Activated naive CD8-positive, alpha-beta T cell treated with anti-CD3 and anti-CD28 coated beads, Interleukin-2, amount 50 U/mL, for 24 hours (primary cell): ENCODE measurements around the gene DAPK2.

ENCODE experiments used
- ATAC-seq: fragments of 150-1000 bp; cut with Tn5 transposase; one replicate; pipeline ENCODE4 v1.10.0; 2021
- DNase-seq: peaks from one replicate; pipeline ENCODE4 v3.0.0; 2021
- H3K27ac Mint-ChIP-seq: one replicate; pipeline ENCODE4 v1.8.0; 2021; ENCODE audit warnings: mild to moderate bottlenecking, mixed read lengths
- H3K27me3 Mint-ChIP-seq: one replicate; pipeline ENCODE4 v1.8.0; 2021; ENCODE audit warnings: mixed read lengths
- H3K36me3 Mint-ChIP-seq: one replicate; pipeline ENCODE4 v1.8.0; 2021; ENCODE audit warnings: low read depth, mixed read lengths
- H3K4me1 Mint-ChIP-seq: one replicate; pipeline ENCODE4 v1.8.0; 2021; ENCODE audit warnings: mixed read lengths
- H3K4me3 Mint-ChIP-seq: one replicate; pipeline ENCODE4 v1.8.0; 2021; ENCODE audit warnings: mild to moderate bottlenecking, moderate library complexity, mixed read lengths
- H3K9me3 Mint-ChIP-seq: one replicate; pipeline ENCODE4 v1.8.0; 2021; ENCODE audit warnings: mixed read lengths

The DAPK2 gene

GRCh38 chr15:63879995-63880394 lies 166.3 kb downstream of the DAPK2 start:
- ATAC-seq (no peak), DNase-seq (no peak)
- H3K4me1 Mint-ChIP-seq: peaks cover 27% of the 10 kb centered on the region
- no peaks in the 10 kb centered on the region for H3K9me3 Mint-ChIP-seq
- no peak overlapping the region for H3K27ac Mint-ChIP-seq
- H3K36me3 Mint-ChIP-seq: no peaks in the 10 kb centered on the region
- no peak overlapping the region for H3K4me3 Mint-ChIP-seq
- no peaks in the 10 kb centered on the region for H3K27me3 Mint-ChIP-seq

GRCh38 chr15:63879211-63879610 lies 167.1 kb downstream of the DAPK2 start:
- H3K4me3 Mint-ChIP-seq: no peak overlapping the region
- H3K4me1 Mint-ChIP-seq: peaks cover 27% of the 10 kb centered on the region
- ATAC-seq: no peak
- H3K27ac Mint-ChIP-seq: no peak overlapping the region
- no peaks in the 10 kb centered on the region for H3K27me3 Mint-ChIP-seq
- DNase-seq: no peak
- no peaks in the 10 kb centered on the region for H3K9me3 Mint-ChIP-seq
- no peaks in the 10 kb centered on the region for H3K36me3 Mint-ChIP-seq

GRCh38 chr15:63877713-63878271 lies 168.5 kb downstream of the DAPK2 start:
- Mint-ChIP-seq H3K4me3 (no peak overlapping the region), H3K36me3 (no peaks in the 10 kb centered on the region), H3K9me3 (peaks cover 3% of the 10 kb centered on the region), H3K27ac (no peak overlapping the region), H3K27me3 (no peaks in the 10 kb centered on the region), H3K4me1 (peaks cover 29% of the 10 kb centered on the region)
- ATAC-seq (no peak), DNase-seq (no peak)

GRCh38 chr15:63876085-63876662 lies 170.1 kb downstream of the DAPK2 start:
- no peak for DNase-seq
- Mint-ChIP-seq H3K27me3 (no peaks in the 10 kb centered on the region), H3K36me3 (no peaks in the 10 kb centered on the region), H3K27ac (no peak overlapping the region), H3K4me3 (no peak overlapping the region), H3K4me1 (peaks cover 17% of the 10 kb centered on the region), H3K9me3 (peaks cover 5% of the 10 kb centered on the region)
- no peak for ATAC-seq

GRCh38 chr15:63874616-63875015 lies 171.7 kb downstream of the DAPK2 start:
- Mint-ChIP-seq H3K27me3 (no peaks in the 10 kb centered on the region), H3K4me3 (no peak overlapping the region), H3K27ac (no peak overlapping the region), H3K36me3 (no peaks in the 10 kb centered on the region), H3K9me3 (peaks cover 5% of the 10 kb centered on the region), H3K4me1 (peaks cover 26% of the 10 kb centered on the region)
- DNase-seq (no peak), ATAC-seq (no peak)

GRCh38 chr15:63872759-63873510 lies 173.3 kb downstream of the DAPK2 start:
- Mint-ChIP-seq H3K27ac (no peak overlapping the region), H3K36me3 (no peaks in the 10 kb centered on the region), H3K9me3 (peaks cover 5% of the 10 kb centered on the region), H3K4me1 (peaks cover 25% of the 10 kb centered on the region), H3K27me3 (no peaks in the 10 kb centered on the region), H3K4me3 (no peak overlapping the region)
- no peak for ATAC-seq
- no peak for DNase-seq

DNA sequence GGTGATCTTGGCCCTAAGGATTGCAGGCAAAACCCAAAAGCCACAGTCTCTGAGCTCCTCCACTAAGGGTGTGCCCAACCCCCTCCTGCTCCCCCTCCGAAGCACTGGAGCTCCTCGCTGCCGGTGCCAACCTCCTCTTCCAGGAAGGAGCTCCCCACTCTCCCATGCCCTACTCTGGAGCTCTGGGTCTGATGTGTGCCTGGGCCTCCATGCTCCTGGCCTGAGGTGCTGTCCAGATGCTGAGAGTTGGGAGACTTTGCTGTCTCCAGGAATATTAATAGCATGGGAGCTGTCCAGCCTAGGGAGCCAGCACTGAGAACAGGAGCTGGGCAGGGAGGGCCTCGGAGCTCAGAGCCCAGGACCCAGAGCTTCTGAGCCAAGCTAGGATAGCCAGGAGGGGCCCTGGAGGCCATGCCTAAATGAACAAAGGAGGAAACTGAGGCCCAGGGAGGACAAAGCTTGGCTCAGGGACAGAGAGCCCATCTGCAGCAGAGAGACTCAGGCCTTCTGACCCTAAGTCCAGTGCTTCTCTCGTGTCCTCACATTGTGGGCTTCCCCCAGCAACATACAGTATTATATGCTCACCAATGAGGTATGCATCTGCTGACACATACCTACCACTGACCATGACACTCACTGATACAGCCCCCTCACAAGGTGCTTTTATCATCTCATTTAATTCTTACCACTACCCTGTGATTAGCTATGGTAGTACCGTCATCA lies 175.6 kb downstream of the DAPK2 start:
- ATAC-seq (peak; percentile 23), DNase-seq (no peak)
- Mint-ChIP-seq H3K27me3 (no peaks in the 10 kb centered on the region), H3K36me3 (no peaks in the 10 kb centered on the region), H3K27ac (peak overlapping the region; percentile 88), H3K4me3 (peak overlapping the region; percentile 33), H3K4me1 (peaks cover 23% of the 10 kb centered on the region), H3K9me3 (peaks cover 5% of the 10 kb centered on the region)

DNA sequence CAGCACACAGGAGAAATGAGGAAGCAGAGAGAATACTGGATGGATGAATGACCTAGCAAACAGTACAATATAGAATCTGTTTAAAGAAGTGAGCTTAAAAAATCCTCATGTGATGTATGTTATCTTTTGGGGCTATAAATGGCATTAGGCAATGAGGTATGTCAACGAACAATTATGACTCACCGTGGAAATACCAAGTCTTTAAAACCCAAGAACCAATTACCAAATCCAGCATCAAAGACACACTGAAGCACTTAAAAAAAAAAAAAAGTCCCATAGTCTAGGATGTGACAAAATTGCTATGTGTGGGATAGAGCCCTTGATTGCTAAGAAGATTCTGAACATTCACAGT lies 176.3 kb downstream of the DAPK2 start:
- Mint-ChIP-seq H3K27ac (peak overlapping the region; percentile 88), H3K9me3 (peaks cover 5% of the 10 kb centered on the region), H3K36me3 (no peaks in the 10 kb centered on the region), H3K4me1 (peaks cover 23% of the 10 kb centered on the region), H3K27me3 (no peaks in the 10 kb centered on the region), H3K4me3 (peak overlapping the region; percentile 33)
- no peak for DNase-seq
- peak; percentile 91 for ATAC-seq

DNA sequence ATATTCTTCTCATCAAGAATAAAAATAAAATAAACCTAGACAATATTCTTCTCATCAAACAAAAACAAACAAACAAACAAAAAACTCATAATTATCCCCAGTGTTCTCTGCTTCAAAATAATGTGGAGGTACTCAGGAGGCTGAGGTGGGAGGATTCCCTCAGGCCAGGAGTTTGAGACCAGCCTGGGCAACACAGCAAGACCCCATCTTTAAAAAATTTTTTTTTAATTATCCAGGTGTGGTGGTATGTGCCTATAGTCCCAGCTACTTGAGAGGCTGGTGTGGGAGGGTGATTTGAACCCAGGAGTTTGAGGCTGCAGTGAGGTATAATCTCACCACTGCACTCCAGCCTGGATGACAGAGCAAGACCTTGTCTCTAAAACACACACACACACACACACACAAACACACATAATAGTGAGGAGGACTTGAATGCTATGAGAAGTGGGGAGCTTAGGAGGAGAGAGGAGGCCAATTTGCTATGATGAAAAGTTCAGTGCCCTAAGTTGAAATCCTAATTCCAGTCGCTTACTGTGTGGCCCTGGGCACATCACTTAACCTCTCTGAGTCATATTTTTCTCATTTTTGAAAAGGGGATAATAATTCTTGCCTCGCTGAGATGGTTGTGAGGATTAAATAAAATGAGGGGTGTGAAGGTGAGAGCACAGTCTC lies 176.8 kb downstream of the DAPK2 start:
- ATAC-seq (peak; percentile 66), DNase-seq (no peak)
- Mint-ChIP-seq H3K27me3 (no peaks in the 10 kb centered on the region), H3K27ac (peak overlapping the region; percentile 88), H3K9me3 (peaks cover 5% of the 10 kb centered on the region), H3K4me3 (peak overlapping the region; percentile 33), H3K4me1 (peaks cover 23% of the 10 kb centered on the region), H3K36me3 (no peaks in the 10 kb centered on the region)

GRCh38 chr15:63864186-63864585 lies 182.1 kb downstream of the DAPK2 start:
- H3K4me3 Mint-ChIP-seq: no peak overlapping the region
- no peak for DNase-seq
- no peaks in the 10 kb centered on the region for H3K9me3 Mint-ChIP-seq
- H3K36me3 Mint-ChIP-seq: no peaks in the 10 kb centered on the region
- H3K27ac Mint-ChIP-seq: no peak overlapping the region
- ATAC-seq: no peak
- peaks cover 20% of the 10 kb centered on the region for H3K4me1 Mint-ChIP-seq
- no peaks in the 10 kb centered on the region for H3K27me3 Mint-ChIP-seq

- H3K27me3 Mint-ChIP-seq: no peaks in the 10 kb centered on the region
- H3K27ac Mint-ChIP-seq: no peak overlapping the region
- ATAC-seq (no peak), DNase-seq (no peak)
- no peaks in the 10 kb centered on the region for H3K9me3 Mint-ChIP-seq
- no peaks in the 10 kb centered on the region for H3K36me3 Mint-ChIP-seq
- H3K4me3 Mint-ChIP-seq: no peak overlapping the region
- H3K4me1 Mint-ChIP-seq: peaks cover 40% of the 10 kb centered on the region
These were observed 184.3 kb downstream of the DAPK2 start for GRCh38 chr15:63861946-63862517.

DNA sequence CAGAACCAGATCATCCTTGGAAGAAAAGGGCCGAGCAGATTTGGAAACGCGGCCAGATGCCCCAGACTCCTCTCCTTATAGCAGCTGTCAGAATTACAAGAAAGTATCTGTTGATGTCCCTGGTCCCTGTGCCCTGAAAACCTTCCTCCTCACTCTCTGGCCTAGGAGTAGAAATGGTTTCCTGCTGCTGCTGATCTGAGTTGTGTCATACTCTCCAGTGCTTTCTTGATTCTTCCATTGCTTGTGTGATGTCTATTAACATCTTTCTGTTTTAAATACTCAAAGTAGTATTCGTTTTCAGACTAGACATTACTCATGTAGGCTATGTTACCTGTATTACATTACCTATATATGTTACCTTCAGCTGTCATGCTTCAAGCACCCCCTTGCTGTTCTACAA lies 185.7 kb downstream of the DAPK2 start:
- H3K36me3 Mint-ChIP-seq: no peaks in the 10 kb centered on the region
- ATAC-seq (peak; percentile 22), DNase-seq (no peak)
- H3K9me3 Mint-ChIP-seq: no peaks in the 10 kb centered on the region
- H3K4me3 Mint-ChIP-seq: no peak overlapping the region
- H3K27ac Mint-ChIP-seq: peak overlapping the region; percentile 33
- peaks cover 49% of the 10 kb centered on the region for H3K4me1 Mint-ChIP-seq
- no peaks in the 10 kb centered on the region for H3K27me3 Mint-ChIP-seq

DNA sequence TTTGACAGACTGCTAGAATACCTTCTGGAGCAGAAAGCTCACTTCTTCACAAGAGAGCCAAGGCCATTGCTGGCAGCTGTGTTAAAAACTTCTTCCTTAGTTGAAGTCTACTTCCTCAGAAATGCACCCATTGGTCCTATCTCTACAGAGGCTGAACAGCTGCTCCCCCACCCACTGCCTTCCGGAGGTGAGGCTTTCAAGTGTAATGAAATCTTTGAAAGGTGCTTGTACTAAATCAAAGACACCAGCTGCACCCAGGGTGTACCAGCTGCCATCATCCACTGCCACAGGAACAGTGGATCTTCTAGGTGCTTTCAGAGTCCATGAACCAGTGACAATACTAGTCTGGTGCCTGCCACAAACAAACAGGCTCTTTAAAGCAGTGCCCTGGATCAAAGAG lies 186.1 kb downstream of the DAPK2 start:
- ATAC-seq (peak; percentile 53), DNase-seq (peak; percentile 34)
- H3K36me3 Mint-ChIP-seq: no peaks in the 10 kb centered on the region
- H3K9me3 Mint-ChIP-seq: no peaks in the 10 kb centered on the region
- H3K27ac Mint-ChIP-seq: peak overlapping the region; percentile 33
- H3K27me3 Mint-ChIP-seq: no peaks in the 10 kb centered on the region
- peaks cover 53% of the 10 kb centered on the region for H3K4me1 Mint-ChIP-seq
- no peak overlapping the region for H3K4me3 Mint-ChIP-seq

DNA sequence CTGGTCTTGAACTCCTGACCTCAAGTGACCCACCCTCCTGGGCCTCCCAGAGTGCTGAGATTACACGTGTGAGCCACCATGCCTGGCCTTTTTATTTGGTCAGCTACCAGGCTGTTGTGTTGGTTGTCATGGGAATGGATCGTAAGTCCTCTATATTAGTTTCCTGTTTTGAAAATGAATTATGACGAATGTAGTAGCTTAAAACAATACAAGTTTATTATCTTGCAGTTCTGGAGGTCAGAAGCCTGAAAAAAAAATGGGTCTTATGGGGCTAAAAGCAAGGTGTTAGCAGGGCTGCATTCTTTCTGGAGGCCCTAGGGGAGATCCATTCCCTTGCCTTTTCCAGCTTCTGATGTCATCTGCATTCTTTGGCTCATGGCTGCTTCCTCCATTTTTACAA lies 187.4 kb downstream of the DAPK2 start:
- Mint-ChIP-seq H3K27me3 (no peaks in the 10 kb centered on the region), H3K9me3 (no peaks in the 10 kb centered on the region), H3K4me3 (no peak overlapping the region), H3K27ac (no peak overlapping the region), H3K36me3 (no peaks in the 10 kb centered on the region), H3K4me1 (peaks cover 56% of the 10 kb centered on the region)
- ATAC-seq (no peak), DNase-seq (no peak)
